ENCODE measurements around the gene PCSK6.

Gene PCSK6

DNA sequence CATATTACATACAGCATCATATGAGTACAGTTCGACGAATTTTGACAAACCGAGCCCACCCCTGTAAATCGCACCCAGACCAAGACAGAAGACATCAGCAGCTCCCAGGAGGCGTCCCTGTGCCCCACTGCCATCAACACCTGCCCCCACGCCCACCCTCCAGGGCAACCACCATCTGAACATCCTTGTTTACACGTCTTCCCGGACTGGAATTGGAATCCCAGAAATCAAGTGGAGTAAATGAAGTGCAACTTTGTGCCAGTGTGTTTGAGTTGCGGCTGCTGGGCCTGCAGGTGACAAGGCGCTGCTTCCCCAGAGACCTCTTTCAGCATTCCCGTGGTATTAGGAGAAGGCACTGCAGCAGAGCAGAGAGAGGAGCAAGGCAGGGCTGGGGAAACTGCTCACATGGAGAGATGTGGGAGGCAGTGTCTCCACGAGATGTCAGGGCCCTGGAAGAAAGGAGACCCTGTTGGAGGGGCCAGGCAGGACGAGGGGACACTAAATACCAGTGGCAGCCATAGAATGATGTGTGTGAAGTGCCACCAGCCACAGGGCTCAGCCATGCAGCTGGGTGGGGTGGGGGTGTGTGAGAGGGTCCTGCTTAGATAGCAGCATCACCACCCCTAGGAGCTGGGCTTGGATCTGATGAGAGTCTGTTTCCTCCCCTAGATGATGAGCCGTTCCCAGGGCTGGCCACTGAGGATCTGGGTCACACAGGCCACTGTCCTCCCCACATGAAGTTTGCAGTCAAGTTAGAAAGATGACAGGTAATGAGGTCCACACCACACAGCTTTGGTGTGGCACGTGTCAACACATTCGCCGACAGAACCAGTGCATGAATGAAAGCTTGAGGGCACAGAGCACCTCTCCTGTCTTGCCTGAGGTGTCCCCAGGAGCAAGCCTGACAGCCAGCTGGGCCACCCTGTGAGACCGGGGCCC lies 33.4 kb upstream of the PCSK6 start:
- no peak for DNase-seq

DNA sequence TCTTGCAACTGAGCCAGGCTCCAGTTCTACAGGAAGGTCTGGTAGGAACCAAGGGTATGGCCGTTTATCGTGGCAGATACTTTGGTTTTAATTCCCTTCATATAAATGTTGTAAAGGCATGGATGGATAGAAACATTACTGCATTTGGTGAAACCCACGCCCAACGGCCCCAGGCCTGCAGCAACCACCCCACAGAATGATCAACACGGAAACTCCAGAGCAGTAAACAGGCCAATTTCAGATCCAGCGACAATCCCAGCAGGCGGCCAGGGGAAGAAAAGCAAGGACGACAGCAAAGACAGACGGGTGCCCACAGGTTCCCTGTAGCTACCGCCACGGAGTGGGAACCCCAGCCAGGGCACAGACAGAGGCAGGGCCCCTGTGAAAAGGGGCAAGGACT lies 32.6 kb upstream of the PCSK6 start:
- no peak for DNase-seq

DNA sequence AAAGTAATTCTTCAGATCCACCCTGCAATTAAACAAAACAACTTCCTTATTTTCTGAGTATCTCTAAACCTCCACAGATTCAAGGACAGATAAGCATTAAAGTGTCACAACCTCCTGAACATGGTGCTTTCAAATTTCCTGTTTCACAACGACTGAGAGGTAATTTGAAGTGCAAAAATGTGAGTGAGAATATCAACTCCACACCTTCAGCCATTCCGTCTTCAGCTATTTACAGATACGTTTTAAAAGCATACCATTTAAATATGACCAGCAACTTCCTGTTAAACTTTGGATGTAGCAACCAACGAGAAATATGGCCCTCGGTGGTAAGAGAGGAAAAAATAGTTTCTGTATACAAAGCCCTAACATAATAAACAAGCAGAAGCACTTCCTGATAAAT lies 32.1 kb upstream of the PCSK6 start:
- DNase-seq, result no peak

DNA sequence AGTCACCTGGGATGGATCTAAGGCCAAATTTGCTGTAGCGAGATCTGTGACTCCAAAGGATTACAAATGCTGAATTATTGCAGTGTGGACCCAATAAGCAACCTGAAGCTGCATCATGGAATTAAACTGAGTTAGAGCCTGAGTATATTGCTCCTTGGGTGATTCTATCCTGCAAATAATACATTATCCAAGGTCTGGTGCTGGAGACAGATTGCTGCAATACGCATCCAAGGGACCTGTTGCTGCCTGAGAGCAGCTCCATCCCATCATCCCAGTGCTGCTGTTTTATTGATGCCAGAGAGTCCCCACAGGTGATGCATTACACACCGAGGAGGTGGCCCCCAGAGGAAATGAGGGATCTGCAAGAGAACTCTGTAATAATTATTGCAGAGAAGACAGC lies 31.6 kb upstream of the PCSK6 start:
- no peak for DNase-seq

DNA sequence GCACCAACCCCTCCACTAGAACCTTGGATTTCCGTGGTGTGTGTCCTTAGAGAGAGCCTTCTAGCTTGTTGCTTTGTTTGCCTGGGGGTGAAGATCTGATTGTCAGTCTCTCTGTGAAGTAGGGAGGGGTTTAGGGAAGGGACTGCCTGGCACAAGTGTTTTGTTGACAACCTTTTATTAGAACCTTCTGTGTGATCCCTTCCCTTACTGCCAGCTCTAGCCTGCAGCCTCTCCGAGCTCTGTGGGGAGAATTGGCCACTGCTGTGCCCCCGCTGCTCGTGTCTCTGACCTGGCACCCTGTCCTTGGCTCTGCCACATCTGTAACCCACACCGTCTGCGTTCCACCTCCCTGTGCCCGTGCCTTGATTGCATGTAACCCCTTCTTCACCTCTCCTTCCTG lies 30.9 kb upstream of the PCSK6 start:
- DNase-seq, result no peak

DNA sequence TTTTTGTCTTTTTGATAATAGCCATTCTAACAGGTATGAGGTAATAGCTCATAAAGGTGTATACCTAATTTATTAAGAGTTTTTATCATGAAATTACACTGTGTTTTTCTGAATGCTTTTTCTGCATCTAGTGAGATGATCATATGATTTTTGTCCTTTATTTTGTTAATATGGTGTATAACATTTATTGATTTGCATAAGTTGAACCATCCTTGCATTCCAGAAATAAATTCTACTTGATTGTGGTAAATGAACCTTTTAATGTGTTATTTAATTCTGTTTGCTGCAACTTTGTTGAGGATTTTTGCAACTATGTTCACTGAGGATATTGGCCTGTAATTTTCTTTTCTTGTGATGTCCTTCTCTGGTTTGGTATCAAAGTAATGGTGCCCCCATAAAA lies 28.0 kb upstream of the PCSK6 start:
- no peak for DNase-seq

DNA sequence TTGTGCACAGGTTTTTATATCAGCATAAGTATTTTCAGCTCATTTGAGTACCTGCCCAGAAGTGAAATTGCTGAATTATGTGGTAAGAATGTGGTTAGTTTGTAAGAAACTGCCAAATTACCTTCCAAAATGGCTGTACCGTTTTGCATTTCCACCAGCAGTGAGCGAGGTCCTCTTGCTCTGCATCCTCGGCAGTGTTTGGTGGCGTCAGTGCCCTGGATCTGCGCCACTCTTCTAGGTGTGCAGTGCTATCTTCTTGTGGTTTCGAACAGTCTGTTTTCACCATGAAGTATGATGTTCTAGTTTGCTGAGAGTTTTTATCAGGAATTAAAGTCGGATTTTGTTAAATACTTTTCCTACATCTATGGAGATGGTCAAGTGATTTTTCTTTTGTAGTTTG lies 24.8 kb upstream of the PCSK6 start:
- no peak for DNase-seq

DNA sequence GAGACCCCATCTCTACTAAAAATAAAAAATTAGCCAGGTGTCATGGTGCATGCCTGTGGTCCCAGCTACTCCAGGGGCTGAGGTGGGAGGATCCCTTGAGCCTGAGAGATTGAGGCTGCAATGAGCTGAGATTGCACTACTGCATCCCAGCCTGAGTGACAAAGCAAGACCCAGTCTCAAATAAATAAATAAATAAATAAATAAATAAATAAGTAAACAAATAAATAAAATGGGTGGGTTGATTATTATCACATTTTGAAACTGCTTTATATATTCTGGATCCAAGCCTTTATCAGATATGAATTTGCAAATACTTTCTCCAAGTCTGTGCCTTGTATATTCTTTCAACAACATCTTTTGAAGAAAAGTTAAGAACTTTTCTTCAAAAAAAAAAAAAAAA lies 22.2 kb upstream of the PCSK6 start:
- no peak for DNase-seq

DNA sequence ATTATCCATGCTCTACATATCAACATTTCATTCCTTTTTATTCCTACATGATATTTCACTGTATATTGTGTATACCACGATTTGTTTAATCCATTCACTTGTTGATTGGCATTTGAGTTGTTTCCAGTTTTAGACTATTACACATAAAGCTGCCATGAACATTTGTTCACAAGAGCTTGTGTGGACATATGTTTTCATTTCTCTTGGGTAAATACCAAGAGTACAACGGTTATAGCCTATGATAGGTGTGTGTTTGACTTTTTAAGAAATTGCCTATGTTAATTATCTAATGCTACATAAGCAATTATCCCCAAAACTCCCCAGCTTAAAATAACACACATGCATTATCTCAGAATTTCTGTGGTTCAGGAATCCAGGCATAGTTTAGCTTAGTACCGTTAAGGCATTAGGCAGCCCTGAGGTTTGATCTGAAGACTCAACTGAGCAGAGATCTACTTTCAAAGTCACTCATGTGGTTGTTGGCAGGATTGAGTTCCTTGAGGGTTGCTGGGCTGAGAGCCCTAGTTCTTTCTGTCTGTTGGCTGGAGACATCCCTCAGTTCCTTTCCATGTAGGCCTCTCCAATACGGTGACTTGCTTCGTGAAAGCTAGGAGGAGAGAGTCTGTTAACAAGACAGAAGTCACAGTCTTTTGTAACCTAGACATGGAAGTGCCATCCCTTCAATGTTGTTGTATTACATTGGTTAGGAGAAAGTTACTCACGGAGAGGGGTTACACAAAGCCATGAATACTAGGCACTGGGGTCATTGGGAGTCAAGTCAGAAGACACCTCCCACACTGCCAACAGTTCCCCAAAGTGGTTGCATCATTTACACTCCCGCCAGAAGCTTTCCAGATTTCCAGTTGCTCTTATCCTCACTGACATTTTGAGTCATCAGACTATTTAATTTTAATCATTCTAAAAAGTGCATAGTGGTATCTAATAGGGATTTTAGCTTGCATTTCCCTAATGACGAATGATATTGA lies 21.0 kb upstream of the PCSK6 start:
- DNase-seq, result no peak

DNA sequence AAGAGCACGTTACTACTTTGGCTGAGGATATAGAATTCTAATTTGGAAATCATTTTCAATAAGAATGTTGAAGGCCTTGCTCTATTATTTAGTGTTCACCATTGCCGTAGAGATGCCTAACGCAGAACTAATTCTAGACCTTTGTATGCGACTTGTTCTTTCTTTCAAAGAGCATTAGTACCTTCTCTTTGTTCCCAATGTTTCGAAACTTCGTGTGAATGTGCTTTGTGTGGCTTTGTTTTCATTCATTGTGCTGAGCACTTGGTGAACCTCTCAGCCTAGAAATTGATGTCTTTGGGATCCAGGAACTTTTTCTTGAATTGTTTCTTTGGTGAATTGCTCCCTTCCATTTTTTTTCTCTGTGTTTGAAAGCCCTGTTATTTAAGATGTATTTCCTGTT lies 19.8 kb upstream of the PCSK6 start:
- DNase-seq, result no peak

DNA sequence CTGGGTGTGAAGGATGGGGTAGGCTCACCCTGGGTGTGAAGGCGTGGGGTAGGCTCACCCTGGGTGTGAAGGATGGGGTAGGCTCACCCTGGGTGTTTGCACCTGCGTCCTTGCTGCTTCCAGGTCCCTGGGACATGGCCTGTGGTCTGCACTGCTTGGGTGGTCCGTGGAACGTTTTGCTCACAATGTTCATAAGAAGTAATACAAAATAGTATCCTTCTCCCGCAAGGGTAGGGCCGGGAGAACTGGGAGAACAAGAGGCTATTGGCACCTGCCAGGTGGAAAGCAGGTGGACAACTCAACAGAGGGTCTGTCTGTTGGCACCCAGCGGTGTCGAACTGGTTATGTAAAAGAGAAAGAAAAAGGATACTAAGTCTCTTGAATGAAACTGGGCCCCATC lies 17.0 kb upstream of the PCSK6 start:
- DNase-seq, result no peak

DNA sequence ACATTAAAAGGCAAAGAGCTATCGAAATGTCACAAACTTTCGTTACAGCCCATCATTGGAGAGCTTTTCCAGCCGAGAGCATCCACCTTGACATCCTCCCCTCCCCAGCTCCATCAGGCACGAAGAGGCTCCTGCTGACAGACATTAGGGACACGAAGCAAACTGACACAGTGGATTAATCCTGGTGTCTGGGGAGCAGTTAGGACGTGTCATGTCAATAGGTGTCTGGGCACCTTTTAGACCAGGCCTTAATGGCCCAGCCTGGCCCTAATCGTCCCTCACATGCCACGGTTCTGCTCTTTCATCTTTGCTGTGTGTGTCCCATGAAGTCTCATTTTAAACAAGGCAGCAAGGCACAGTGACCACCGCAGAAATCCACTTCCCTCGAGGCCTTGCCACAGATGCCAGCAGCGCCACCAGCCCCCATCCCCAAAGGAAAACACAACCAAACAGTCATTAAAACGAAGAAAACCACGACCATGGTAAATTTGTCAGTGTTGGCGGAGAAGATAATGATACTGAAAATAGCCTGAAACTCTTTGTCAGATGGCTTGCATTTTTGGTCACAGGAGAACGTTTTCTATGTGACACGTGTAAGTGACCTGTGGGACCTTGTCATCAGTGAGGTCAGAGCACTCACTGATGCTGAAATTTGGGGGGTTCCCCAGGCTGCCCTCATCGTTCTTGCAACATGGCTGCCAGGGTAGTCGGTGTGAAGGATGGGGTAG lies 16.3 kb upstream of the PCSK6 start:
- no peak for DNase-seq

DNA sequence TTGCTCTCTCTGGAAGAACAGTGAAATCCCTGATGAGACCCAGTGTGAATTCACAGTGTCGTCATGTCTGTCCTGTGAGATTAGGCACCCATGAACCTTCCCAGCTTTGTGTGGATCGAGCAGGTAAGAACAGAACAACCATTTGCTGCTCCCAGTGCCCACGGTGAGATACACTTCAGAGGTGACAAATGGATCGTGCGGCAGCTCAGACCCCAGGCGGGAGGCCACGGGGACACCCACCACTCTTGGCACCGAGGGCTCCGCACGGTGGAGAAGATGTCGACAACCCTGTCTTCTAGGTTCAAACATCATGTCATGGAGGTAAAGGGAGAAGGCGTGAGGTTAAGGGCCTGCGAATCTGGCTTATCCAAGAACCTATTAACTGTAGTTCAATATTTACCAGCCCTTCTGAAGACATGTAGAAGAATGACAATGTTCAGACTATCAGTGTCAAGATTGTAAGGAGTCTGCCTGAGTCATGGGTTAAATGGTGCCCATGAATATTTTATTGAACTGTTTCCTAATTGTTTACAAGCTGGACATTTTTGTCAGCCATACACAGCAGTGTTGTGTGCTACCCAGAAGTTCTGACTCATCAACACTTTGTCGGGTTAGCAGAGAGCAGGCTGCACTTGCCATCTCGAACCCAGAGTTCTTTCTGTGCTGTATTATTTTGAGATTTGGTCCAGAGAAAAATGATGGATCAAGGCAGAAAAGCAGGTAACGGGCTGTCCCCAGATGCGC lies 15.5 kb upstream of the PCSK6 start:
- no peak for DNase-seq

DNA sequence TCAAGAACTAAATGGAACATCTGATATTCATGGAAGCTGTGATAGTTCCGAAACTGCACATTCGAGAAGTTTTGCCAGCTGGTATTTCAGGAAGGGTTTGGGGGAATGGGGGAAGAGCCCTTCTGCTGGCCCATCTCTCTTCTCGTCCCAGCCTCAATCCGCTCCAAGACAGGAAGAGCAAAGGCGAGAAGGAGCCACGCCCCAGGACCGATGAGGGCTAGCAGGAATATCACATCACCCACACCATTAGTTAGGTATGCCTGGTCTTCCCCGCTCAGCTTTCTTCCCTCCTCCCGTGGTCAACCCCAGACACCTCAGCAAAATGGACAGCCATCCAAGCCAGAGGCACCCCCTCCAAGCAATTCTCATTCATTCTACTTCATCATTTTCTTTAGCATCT lies 14.9 kb upstream of the PCSK6 start:
- DNase-seq, result no peak

DNA sequence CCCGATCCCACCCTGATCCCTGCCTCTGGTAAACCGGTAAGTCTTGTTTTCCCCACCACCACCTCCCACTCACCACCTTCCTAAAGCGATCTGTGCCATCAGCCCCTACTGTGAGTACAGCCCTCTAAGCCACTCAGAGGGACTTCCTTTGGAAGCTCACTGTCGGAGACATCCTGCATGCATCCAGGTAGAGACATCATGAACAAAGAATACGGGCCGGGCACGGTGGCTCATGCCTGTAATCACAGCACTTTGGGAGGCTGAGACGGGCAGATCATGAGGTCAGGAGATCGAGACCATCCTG lies 13.7 kb upstream of the PCSK6 start:
- DNase-seq, result no peak

DNA sequence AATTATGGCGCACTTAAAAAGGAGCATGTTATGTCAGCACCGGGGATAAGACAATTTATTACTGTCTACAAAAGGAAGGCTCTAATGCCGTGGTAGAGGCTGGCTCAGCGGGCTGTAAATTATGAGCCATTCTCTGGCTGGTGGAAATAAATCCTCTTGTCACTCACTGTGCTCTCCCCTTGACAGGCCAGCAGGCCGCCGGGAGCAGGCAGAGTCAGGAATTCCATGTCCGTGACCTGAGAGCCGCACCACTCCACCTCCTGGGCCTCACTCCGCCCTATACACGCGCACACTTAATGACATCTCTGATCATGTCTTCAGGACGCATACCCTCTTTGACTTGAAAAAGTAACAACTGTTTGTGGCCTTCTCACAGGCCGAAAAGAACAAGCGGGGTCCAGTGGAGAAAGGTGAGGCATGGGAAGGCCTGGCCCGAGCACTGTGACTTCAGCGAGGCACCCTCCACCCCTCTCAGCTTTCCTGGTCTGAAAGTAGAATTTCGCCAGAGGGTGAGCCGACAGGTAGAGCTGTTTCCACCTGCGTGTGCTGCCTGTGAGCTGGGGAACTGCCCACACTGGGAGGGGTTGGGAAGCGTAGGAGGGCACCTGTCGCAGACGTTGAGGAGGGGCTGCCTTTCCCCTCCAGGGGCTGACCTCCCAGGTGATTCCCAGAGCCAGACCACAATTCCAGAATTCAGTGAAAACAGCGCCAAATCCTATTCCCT lies 13.2 kb upstream of the PCSK6 start:
- no peak for DNase-seq

DNA sequence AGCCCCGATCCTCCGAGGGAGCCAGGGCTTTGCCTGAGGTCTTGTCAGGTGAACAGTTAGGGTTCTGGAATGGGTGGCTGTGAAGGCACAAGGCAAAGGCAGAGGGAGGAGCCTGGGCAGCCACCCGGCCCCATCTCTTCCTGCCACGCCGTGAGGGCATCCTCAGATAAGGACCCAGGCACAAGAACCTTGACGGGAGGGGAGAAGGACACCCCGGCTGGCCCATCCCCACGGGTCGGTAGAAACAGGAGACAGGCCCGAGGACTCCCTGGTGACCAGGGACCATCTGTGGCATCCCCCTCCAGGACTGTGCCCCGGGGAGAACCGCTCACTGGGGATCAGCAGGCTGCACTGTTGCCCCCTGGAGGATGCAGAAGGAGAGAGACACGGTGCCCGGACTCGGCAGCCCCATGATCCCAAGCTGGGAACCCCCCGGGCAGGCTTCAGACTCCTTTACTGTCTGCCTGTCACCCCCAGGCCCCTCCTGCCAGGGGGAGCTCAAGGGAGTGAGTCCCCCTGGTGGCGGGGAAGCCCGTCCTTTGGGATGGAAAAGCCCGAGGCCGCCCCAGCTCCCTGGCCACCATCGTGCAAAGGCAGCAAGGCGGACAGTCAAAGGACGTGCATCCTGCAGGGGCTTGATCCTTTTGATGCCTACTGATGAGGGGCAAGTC lies 12.3 kb upstream of the PCSK6 start:
- DNase-seq, result peak; percentile 34

DNA sequence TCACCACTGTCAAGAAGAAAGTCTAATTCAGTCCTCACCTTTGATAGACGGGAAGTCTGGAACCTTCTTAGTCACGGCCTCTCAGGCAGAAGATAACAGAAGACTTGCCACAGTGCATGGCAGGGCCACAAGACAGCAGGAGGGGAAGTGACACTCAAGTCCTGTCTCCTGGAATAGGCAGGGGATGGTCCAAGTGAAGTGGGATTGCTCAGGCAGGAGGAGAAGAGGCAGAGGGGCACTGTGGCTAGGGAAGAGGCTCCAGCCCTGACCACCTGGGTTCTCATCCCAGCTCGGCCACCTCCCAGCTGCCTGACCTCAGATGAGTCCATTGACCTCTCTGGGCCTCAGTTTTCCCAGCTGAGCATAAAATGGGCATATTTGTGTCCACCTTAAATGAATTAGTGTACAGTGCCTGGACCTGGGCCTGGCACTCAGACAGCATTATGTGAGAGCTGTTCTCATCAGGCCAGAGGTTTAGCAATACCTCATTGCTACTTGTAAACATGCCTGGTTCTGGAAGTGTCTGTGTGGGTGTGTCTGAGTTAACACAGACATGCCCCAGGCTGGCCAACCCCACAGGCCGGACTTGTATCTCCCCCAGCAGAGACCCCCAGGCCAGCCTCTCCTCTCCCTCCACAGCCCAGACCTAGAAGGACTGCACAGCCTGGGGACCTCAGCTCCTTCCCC lies 11.5 kb upstream of the PCSK6 start:
- no peak for DNase-seq

DNA sequence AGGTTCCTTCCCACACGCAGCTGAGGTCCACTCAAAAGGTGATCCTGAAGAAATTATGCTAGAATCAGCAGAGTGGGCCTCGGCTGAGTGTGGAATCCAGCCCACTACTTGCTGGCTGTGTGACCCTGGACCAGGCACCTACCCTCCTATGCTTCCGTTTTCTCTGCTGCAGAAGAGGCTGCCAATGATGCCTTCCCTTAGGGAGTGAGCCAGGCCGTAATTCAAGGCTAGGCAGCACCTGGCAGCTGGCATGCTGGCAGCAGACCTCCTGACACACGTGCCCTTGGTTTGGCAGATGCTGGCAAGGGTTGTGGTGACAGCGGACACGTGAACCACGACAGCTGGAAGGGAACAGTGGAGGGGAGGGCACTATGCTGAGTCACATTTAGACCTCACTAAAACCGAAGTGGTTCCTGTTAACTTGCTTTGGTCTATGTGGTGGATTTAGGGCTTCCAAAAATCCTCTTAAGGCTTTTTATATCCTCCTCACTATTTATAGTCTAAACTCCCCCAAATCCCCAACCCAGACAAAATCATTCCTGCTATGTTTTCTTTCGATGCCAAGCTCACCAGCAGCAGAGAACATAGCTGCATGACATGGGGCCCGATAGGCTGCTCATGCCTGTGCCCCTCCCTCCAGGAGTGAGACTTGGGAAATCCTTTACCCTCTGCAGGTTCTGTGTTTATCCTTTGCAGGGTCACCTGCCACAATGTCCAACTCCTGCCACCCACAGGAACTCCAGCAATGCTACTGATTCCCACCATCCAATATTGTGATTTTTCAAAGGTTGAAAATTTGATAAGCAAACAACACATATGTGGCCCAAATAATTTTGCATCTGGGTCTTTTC lies 10.6 kb upstream of the PCSK6 start:
- DNase-seq, result no peak

All from fibroblast of skin of scalp (primary cell).